Type B pancreatic cell (in vitro differentiated cells): ENCODE results near the gene ST8SIA4. TPM values are rescaled to one million over a fixed set of nuclear protein-coding genes. Genes with fewer than 3 reads are reported as not detected.

Experiments
- DNase-seq: peaks from one replicate; pipeline ENCODE4 v3.0.0; 2021; ENCODE audit warnings: mixed read lengths; ENCODE audit not compliant: unreplicated experiment; ENCODE audit errors: extremely low spot score
- H3K27ac Mint-ChIP-seq: 2 replicates; pipeline ENCODE4 v1.8.0; 2021; ENCODE audit warnings: mild to moderate bottlenecking, mixed read lengths
- H3K27me3 Mint-ChIP-seq: 2 replicates; pipeline ENCODE4 v1.8.0; 2021; ENCODE audit warnings: mixed read lengths
- H3K36me3 Mint-ChIP-seq: 2 replicates; pipeline ENCODE4 v1.8.0; 2021; ENCODE audit warnings: mixed read lengths
- H3K4me1 Mint-ChIP-seq: one replicate; pipeline ENCODE4 v1.8.0; 2021; ENCODE audit warnings: mixed read lengths; ENCODE audit not compliant: unreplicated experiment
- H3K4me3 Mint-ChIP-seq: 2 replicates; pipeline ENCODE4 v1.8.0; 2021; ENCODE audit warnings: mild to moderate bottlenecking, mixed read lengths
- H3K9me3 Mint-ChIP-seq: 2 replicates; pipeline ENCODE4 v1.8.0; 2021; ENCODE audit warnings: mixed read lengths
- total RNA-seq: library from RNA; stranded (reverse); gene quantifications from 2 replicates; pipeline ENCODE4 v1.2.1, GENCODE V29; 2021; ENCODE audit warnings: low replicate concordance
- TF ChIP-seq, protein P1 (sequence below): fragments of 200-600 bp; sonication (generic); conservative IDR thresholded peaks from 2 replicates; pipeline ENCODE4 v1.5.0; 2021; ENCODE audit warnings: antibody characterized with exemption, mild to moderate bottlenecking

Gene ST8SIA4
- total RNA-seq, 1 donor from 2014 or later: 18.0 TPM

DNA sequence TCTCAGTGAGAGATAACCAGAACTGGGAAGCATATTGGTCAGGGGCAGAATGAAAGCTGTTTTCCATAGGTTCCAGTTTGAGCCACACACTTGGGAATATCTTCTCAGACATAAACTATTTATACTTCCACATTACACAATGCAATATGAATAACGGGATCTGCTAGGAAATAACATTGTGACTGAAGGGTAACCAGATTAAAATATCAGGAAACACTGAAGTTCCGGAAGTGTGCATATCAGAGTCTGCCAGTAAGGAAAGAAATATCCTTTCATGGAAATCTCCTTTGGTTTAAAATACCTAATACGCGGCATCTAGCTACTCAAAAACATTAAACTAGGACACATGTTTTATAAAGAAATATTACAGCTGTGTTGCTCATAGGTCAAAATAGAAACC, 56.3 kb downstream of the ST8SIA4 start:
- no peaks in the 10 kb centered on the region for H3K36me3 Mint-ChIP-seq
- no peaks in the 10 kb centered on the region for H3K9me3 Mint-ChIP-seq
- no peak overlapping the region for H3K27ac Mint-ChIP-seq
- TF ChIP-seq, protein P1, sequence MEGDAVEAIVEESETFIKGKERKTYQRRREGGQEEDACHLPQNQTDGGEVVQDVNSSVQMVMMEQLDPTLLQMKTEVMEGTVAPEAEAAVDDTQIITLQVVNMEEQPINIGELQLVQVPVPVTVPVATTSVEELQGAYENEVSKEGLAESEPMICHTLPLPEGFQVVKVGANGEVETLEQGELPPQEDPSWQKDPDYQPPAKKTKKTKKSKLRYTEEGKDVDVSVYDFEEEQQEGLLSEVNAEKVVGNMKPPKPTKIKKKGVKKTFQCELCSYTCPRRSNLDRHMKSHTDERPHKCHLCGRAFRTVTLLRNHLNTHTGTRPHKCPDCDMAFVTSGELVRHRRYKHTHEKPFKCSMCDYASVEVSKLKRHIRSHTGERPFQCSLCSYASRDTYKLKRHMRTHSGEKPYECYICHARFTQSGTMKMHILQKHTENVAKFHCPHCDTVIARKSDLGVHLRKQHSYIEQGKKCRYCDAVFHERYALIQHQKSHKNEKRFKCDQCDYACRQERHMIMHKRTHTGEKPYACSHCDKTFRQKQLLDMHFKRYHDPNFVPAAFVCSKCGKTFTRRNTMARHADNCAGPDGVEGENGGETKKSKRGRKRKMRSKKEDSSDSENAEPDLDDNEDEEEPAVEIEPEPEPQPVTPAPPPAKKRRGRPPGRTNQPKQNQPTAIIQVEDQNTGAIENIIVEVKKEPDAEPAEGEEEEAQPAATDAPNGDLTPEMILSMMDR: no peak
- no peaks in the 10 kb centered on the region for H3K27me3 Mint-ChIP-seq
- H3K4me3 Mint-ChIP-seq: no peak overlapping the region
- H3K4me1 Mint-ChIP-seq: peaks cover under 1% of the 10 kb centered on the region
- no peak for DNase-seq

DNA sequence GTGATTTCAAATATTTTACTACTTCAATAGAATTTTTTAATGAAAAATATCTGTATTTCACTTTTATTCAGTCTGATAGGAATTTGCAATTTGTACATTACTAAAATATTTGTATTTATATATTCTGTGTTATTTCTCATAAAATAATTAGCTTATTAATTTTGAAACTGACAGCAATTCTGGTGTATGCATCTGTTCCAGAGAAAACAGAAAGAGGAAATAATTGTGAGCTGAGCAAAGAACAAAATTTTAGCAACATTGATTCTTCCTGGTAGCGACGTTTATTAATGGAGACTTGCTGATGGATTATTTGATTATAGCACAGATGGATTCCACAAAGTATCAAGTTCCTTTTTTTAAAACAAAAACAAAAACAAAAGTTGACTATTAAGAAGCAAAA, 61.0 kb downstream of the ST8SIA4 start:
- no peaks in the 10 kb centered on the region for H3K27me3 Mint-ChIP-seq
- TF ChIP-seq, protein P1: no peak
- no peak overlapping the region for H3K27ac Mint-ChIP-seq
- H3K36me3 Mint-ChIP-seq: no peaks in the 10 kb centered on the region
- H3K4me3 Mint-ChIP-seq: no peak overlapping the region
- no peak for DNase-seq
- H3K4me1 Mint-ChIP-seq: peaks cover 12% of the 10 kb centered on the region
- H3K9me3 Mint-ChIP-seq: peaks cover under 1% of the 10 kb centered on the region

- H3K4me3 Mint-ChIP-seq: peak overlapping the region; percentile 68
- H3K27ac Mint-ChIP-seq: peak overlapping the region; percentile 86
Measured at GRCh38 chr5:100841358-100842076, 61.6 kb downstream of the ST8SIA4 start.

DNA sequence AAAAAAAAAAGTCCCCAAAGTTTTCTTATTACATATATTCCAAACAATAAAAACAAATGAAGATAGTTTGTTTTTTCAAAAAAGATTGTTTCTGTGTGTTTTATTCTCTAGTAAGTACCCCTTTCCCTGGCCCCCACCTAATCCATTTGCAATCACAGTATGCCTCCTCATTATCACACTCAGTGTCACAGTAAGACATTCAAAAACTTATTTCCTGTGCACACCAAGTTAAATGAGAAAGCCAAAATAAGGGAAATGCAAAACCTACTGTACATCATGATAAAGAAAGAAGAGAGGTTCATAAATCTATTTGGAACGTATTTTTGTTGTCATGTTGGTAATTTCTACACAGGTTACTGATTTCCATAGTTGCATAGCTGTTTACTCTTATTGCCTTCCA, 62.3 kb downstream of the ST8SIA4 start:
- TF ChIP-seq, protein P1: no peak
- Mint-ChIP-seq H3K9me3 (peaks cover 5% of the 10 kb centered on the region), H3K27ac (peak overlapping the region; percentile 86), H3K27me3 (no peaks in the 10 kb centered on the region), H3K4me3 (no peak overlapping the region), H3K36me3 (peaks cover 4% of the 10 kb centered on the region), H3K4me1 (peaks cover 17% of the 10 kb centered on the region)
- no peak for DNase-seq

More at GRCh38 chr5:100841358-100842076, 61.6 kb downstream of the ST8SIA4 start:
- TF ChIP-seq, protein P1: no peak
- Mint-ChIP-seq H3K27me3 (no peaks in the 10 kb centered on the region), H3K4me1 (peaks cover 17% of the 10 kb centered on the region), H3K9me3 (peaks cover 5% of the 10 kb centered on the region), H3K36me3 (peaks cover 4% of the 10 kb centered on the region)
- DNase-seq: no peak

DNA sequence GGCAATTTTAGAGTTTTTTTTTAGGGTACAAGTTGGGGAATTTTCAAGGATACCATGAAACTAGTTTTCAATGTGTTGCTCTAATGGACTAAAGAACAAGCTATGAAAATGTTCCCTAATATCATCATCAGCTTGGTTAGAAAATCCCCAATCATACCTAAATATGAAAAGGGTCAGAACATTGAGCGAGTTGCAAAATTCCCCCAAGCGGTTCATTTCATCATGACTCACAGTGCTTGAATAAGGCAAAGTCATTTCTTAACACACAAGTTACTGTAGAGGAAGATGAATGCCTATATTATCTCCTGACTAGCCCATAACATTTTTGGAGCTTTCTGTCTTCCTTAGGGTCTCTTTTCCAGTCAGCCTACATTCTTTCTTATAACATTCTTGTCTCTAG, 62.7 kb downstream of the ST8SIA4 start:
- DNase-seq: no peak
- TF ChIP-seq, protein P1: peak; percentile 13
- H3K4me1 Mint-ChIP-seq: peaks cover 17% of the 10 kb centered on the region
- no peaks in the 10 kb centered on the region for H3K27me3 Mint-ChIP-seq
- H3K4me3 Mint-ChIP-seq: peak overlapping the region; percentile 25
- peak overlapping the region; percentile 86 for H3K27ac Mint-ChIP-seq
- peaks cover 5% of the 10 kb centered on the region for H3K9me3 Mint-ChIP-seq
- H3K36me3 Mint-ChIP-seq: peaks cover 4% of the 10 kb centered on the region
